HFF-Myc (cell line): ENCODE results near the gene HOXC9.

Experiments used
- DNase-seq: peaks from one replicate; pipeline ENCODE4 v3.0.0-alpha.2; 2011; ENCODE audit warnings: low read depth; ENCODE audit errors: extremely low read depth
- H3K4me3 ChIP-seq: replicated peaks from 2 replicates; pipeline ENCODE4 v1.5.1; 2011; ENCODE audit warnings: low read depth, mild to moderate bottlenecking, control low read depth, low read length
- TF ChIP-seq, protein P1 (sequence below): IDR thresholded peaks from 2 replicates; pipeline ENCODE4 v1.5.1; 2012; ENCODE audit warnings: mild to moderate bottlenecking, low read depth, low read length, control low read depth; ENCODE audit errors: missing control alignments

The HOXC9 gene

DNA sequence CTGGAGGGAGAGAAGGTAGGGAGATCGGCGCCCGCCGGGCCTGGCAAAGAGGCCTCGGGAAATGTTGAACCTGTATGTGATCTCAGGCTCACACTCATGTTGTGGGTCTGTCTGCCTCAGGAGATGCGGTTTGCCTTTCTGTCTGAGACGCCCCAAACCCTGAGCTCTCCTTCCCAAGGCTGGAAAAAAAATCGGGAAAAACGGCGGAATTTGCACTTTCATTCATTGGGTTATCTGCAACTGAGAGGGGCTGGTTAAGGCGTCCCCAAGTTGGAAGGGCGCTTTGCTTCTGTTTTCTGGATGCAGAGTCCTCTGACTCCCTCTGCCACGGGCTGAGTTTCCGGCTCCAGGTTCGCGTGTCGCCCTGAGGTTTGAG, 5.0 kb upstream of the HOXC9 start:
- DNase-seq: no peak
- TF ChIP-seq, protein P1, sequence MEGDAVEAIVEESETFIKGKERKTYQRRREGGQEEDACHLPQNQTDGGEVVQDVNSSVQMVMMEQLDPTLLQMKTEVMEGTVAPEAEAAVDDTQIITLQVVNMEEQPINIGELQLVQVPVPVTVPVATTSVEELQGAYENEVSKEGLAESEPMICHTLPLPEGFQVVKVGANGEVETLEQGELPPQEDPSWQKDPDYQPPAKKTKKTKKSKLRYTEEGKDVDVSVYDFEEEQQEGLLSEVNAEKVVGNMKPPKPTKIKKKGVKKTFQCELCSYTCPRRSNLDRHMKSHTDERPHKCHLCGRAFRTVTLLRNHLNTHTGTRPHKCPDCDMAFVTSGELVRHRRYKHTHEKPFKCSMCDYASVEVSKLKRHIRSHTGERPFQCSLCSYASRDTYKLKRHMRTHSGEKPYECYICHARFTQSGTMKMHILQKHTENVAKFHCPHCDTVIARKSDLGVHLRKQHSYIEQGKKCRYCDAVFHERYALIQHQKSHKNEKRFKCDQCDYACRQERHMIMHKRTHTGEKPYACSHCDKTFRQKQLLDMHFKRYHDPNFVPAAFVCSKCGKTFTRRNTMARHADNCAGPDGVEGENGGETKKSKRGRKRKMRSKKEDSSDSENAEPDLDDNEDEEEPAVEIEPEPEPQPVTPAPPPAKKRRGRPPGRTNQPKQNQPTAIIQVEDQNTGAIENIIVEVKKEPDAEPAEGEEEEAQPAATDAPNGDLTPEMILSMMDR: no peak
- peak overlapping the region; percentile 34 for H3K4me3 ChIP-seq

DNA sequence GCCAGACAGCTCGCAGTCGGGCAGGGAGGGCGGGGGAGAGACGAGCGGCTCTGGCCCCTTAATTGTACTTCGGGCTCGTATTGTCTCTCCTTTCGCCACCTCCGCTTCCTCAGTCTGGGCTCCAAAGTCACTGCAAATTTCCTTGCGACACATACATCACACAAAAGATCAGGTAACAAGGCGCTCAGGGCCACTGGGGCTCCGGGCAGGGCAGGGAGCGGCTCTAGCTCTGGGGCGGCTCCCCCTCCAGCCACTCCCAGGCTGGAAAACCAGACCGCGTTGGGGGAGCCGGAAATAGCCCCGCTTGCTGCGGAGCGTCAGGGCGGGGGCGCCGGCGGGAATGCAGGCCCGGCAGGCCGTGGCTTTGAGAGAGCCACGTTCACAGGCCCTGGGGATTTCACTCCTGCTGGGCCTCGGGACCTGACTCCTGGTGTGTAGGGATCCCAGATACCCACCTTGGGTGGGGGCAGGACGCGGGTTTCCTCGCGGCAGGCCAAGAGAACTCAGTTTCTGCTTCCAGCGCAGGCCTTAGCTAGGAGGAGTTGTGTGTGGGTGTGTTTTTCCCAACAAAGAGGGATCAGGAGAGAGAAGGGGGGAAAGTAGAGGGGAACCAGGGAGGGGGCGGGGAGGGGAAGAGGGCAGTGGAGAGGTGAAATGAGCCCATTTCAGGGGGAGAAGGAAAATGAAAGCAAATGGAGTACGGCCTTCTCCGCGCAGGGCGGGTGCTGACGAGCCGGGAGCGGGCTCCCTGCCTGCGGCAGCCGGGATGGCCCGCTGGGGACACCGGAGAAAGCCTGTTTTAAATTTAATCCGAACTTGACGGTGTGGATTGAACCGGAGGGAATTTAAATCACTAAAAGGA, 4.4 kb upstream of the HOXC9 start:
- peak overlapping the region; percentile 34 for H3K4me3 ChIP-seq
- DNase-seq: no peak
- TF ChIP-seq, protein P1: no peak

DNA sequence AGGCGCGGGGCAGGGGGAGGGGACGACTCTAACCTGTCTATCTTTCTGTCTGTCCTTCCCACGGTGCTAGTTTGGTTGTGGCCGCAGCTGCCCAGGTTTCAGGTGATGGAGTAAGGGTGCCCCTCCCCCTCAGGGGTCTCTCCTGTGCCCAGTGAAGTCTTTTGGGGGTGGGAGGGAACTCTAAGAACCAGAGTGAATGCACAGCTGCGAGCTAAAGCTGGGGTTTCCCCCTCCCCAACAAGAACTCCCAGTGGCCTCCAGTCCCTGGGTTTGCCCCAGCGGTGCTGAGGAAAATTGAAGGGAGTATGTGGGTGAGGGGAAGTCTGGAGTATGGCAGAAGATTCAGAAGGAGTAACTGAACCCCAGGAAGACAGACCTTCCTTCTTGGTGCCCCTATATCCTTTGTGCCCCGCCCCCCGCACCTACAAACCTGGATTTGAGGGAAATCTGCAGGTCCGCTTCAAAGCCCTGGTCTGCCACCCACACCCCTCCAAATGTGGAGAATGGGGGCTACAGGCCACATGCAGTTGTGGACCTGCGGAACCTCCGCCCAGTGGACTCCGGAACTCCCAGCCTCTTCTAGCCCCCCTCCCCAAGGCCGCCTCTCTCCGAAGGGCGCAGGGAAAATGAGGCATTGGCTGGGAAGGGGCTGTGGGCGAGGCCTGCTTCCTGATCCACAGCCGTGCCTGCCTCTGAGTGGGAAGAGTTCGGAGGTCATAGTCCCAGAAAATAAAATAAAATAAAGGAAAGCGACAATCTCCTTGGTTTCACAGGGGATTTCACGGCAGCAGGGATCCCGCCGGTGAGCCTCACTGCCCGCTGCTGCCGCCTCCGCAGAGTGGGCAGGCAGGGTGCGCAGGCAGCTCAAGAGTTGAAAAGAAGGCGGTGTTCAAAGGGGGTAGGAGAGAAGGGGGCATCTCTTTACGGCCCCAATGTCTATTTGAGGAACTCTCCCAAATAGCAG, 3.4 kb upstream of the HOXC9 start:
- H3K4me3 ChIP-seq: peak overlapping the region; percentile 34
- DNase-seq: no peak
- TF ChIP-seq, protein P1: no peak

DNA sequence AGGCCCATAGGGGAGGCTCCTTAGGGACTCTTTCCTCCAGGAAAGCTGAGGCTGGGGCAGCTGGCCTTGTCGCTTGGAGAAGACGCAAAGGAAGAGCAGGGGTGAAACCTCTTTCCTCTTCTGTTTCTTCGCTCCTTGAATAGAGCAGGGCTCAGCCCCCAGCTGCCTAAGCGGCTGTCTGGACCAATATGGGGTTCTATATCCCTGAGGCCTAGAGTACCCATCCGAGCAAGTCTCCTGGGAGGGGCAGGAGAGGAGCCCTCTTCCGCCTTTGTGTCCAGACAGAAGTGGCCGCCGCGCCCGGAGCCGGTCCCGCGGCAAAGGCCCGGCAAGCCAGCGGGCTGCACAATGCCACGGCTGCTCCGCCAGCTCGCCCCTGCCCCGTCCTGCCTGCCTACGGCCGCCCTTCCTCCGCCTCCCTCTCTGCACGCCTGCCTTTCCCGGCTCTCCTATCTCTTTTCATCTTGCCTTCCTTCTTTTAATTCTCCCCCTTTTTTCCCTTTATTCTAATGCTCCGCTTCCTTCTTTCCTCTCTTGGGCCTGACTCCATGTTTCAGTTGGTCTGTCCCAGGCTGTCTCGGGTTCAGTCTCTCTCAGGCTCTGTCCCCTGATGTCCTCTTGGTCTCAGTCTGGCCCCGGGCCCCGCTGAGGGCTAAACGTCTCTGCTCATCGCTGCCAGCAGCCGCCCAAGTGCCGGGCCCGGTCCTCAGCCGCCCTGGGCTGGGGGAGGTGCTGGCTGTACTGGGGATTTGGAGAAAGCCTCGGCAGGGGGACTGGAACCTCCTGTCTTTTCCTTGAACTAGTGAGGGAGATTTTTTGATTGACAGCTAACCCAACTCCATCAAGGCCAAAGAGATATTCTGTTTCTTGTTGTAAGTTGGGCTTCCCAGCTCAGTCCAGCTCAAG, 2.5 kb upstream of the HOXC9 start:
- H3K4me3 ChIP-seq: no peak overlapping the region
- DNase-seq: no peak
- TF ChIP-seq, protein P1: no peak

DNA sequence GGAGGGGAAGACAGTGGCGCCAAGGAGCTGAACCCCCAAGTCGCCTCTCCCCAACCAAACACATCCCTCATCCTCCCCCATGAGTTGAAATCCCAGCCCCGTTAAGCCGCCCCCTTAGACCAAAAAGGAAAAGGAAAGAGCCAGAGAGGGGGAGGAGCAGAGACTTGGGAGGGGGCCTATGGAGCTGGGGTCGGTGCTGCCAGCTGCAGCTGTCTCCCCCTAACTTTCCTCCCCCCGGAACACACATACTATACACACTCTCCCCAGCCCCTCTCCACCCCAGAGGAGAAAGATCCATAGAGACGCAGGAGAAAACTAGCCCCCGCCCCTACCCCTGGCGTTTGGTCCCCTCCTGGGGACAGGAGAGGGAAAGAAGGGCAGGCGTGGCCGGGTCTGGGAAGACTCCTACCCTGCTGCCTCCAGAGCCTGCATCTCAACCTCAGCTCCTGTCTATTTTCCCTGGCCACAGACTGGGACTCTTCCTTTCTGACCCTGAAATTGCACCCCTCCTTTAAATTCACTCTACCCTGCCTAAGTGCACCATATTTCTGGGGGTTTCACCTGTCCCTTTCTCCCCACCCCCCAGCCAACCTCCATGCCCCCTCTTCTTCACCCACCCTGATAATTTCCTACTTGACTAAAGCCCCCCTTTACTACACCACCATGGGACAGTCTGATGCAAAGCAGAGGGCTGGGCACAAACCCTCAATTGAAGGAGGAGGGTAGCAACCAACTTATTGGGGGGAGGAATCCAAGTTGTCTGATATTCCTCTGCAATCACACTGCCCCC, 1.7 kb upstream of the HOXC9 start:
- TF ChIP-seq, protein P1: no peak
- DNase-seq: no peak
- H3K4me3 ChIP-seq: peak overlapping the region; percentile 67; the same call in 1 of the 2 replicates
